ENCODE measurements around the gene SLCO2A1. TPM values are rescaled to one million over a fixed set of nuclear protein-coding genes. Genes with fewer than 3 reads are reported as not detected.

SLCO2A1 gene
- total and polyA plus RNA-seq, 2 of the 4 experiments (the other 2 are of a cell fraction) = under 0.01 to 1.5 TPM

GRCh38 chr3:133878518-133878917 lies 151.2 kb downstream of the SLCO2A1 start:
- dilution Hi-C loops (cut with HindIII; ENCODE audit: low sequenced_read_pairs, unreplicated experiment) (no loop called here), intact Hi-C loops (cut with micrococcal nuclease) (no loop called here)
- no peak for ATAC-seq (ENCODE audit: low read depth)

More at GRCh38 chr3:133878518-133878917, 151.2 kb downstream of the SLCO2A1 start:
- no peak overlapping the region for H3K27ac ChIP-seq (ENCODE audit: insufficient read depth, low read length)
- H4K5ac ChIP-seq (ENCODE audit: low read depth, low read length) = no peak overlapping the region
- H2BK120ac ChIP-seq (ENCODE audit: low read depth, low read length) = no peak overlapping the region
- H3K14ac ChIP-seq (replicated peaks; ENCODE audit: low read depth, low read length) = no peak overlapping the region
- no peak overlapping the region for H2AK5ac ChIP-seq (ENCODE audit: low read depth, low read length)
- H2BK20ac ChIP-seq (ENCODE audit: low read depth, low read length) = no peak overlapping the region
- no peak for DNase-seq
- H3K56ac ChIP-seq (ENCODE audit: extremely low read depth, insufficient read depth, low read length) = no peak overlapping the region
- in situ Hi-C loops (cut with MboI; ENCODE audit: low sequenced_read_pairs) = no loop called here
- H3K27me3 ChIP-seq (ENCODE audit: control insufficient read depth, insufficient read depth, low read length) = peaks cover 25% of the 10 kb centered on the region
- H3K18ac ChIP-seq (ENCODE audit: low read depth, low read length) = no peak overlapping the region
- H3K36me3 ChIP-seq (ENCODE audit: control insufficient read depth, insufficient read depth, low read length) = no peaks in the 10 kb centered on the region
- H3K9ac ChIP-seq (ENCODE audit: low read depth, low read length) = no peak overlapping the region
- H3K23ac ChIP-seq (ENCODE audit: low read depth, low read length) = no peak overlapping the region
- H2AK9ac ChIP-seq (replicated peaks; ENCODE audit: low read depth, low read length, poor library complexity) = no peak overlapping the region
- POLR2A ChIA-PET (ENCODE audit: unreplicated experiment) = no interaction called here
- no peak overlapping the region for H2AFZ ChIP-seq (replicated peaks; ENCODE audit: low read length, poor library complexity)
- H4K20me1 ChIP-seq (ENCODE audit: insufficient read depth, low read length) = no peaks in the 10 kb centered on the region
- no peak overlapping the region for H3K4ac ChIP-seq (ENCODE audit: low read depth, low read length)
- H3K9me1 ChIP-seq (ENCODE audit: insufficient read depth, low read length) = no peaks in the 10 kb centered on the region
- CTCF ChIA-PET = no interaction called here
- no peak overlapping the region for H3K4me2 ChIP-seq (ENCODE audit: low read depth, low read length)
- H3K9me3 ChIP-seq (ENCODE audit: control insufficient read depth, insufficient read depth, low read length) = no peaks in the 10 kb centered on the region
- H4K91ac ChIP-seq (ENCODE audit: insufficient read depth, low read depth, low read length) = no peak overlapping the region
- no peaks in the 10 kb centered on the region for H3K4me1 ChIP-seq (ENCODE audit: control insufficient read depth, insufficient read depth, low read length)
- H2BK5ac ChIP-seq (ENCODE audit: low read depth, low read length, poor library complexity, severe bottlenecking) = no peak overlapping the region
- TF ChIP-seq BHLHE40 (IDR thresholded peaks at IDR 0.05; ENCODE audit: low read depth, low read length) (no peak), FOS (IDR thresholded peaks at IDR 0.05; ENCODE audit: low read depth, low read length) (no peak), RFX5 (IDR thresholded peaks at IDR 0.05; ENCODE audit: low read depth, low read length) (no peak), MAZ (IDR thresholded peaks at IDR 0.05; ENCODE audit: borderline replicate concordance, low read depth, low read length) (no peak), SMC3 (IDR thresholded peaks at IDR 0.05; ENCODE audit: low read depth, low read length) (no peak), RCOR1 (IDR thresholded peaks at IDR 0.05; ENCODE audit: insufficient replicate concordance, low read length) (no peak), POLR2A (IDR thresholded peaks at IDR 0.05; ENCODE audit: low read depth, low read length) (no peak), MXI1 (IDR thresholded peaks at IDR 0.05; ENCODE audit: borderline replicate concordance, low read depth, low read length) (no peak), NFE2L2 (IDR thresholded peaks at IDR 0.05; ENCODE audit: low read depth, low read length) (no peak), ELK1 (IDR thresholded peaks at IDR 0.05; ENCODE audit: borderline replicate concordance, low read depth, low read length) (no peak), CTCF (conservative IDR thresholded peaks at IDR 0.05; ENCODE audit: low read depth, low read length) (no peak), USF2 (IDR thresholded peaks at IDR 0.05; ENCODE audit: low read depth, low read length) (no peak), RAD21 (IDR thresholded peaks at IDR 0.05; ENCODE audit: low read length) (no peak), MAFK (IDR thresholded peaks at IDR 0.05; ENCODE audit: low read depth, low read length) (no peak), CHD1 (IDR thresholded peaks at IDR 0.05; ENCODE audit: low read depth, low read length) (no peak), CEBPB (IDR thresholded peaks at IDR 0.05; ENCODE audit: low read depth, low read length) (no peak)
- no peaks in the 10 kb centered on the region for H3K79me1 ChIP-seq (ENCODE audit: low read depth in 1 of 2, low read length in 2 of 2)
- BruUV-seq (replicated peaks) = no TSS peak
- no CpG with 5 or more reads among the region's 3 CpGs for WGBS, 2 experiments (ENCODE audit: extremely low coverage in 2 of 2, insufficient read length in 1 of 2)
- H2BK15ac ChIP-seq (ENCODE audit: low read depth, low read length) = no peak overlapping the region
- H3K4me3 ChIP-seq (ENCODE audit: insufficient read depth, low read depth, low read length) = no peak overlapping the region
- no peak overlapping the region for H4K8ac ChIP-seq (ENCODE audit: low read depth in 2 of 2, low read length in 2 of 2)
